ENCODE data around the gene MDFIC2.

Gene MDFIC2

GRCh38 chr3:70247955-70248354 lies 64.5 kb downstream of the MDFIC2 start:
- H3K4me3 ChIP-seq (ENCODE audit: low read depth, low read length): no peak overlapping the region
- in situ Hi-C loops (cut with HindIII; ENCODE audit: low sequenced_read_pairs): no loop called here
- TF ChIP-seq CTCF (IDR thresholded peaks at IDR 0.05; ENCODE audit: low read depth, low read length): no peak
- DNase-seq (ENCODE audit: low read depth, low spot score): peak; percentile 34

- in situ Hi-C loops (cut with HindIII; ENCODE audit: low sequenced_read_pairs): no loop called here
These were observed 66.5 kb downstream of the MDFIC2 start for GRCh38 chr3:70245746-70246525.

GRCh38 chr3:70244422-70244821 lies 68.0 kb downstream of the MDFIC2 start:
- no peak overlapping the region for H3K4me3 ChIP-seq (ENCODE audit: low read depth, low read length)
- TF ChIP-seq CTCF (IDR thresholded peaks at IDR 0.05; ENCODE audit: low read depth, low read length): no peak
- in situ Hi-C loops (cut with HindIII; ENCODE audit: low sequenced_read_pairs): no loop called here
- DNase-seq (ENCODE audit: low read depth, low spot score): no peak

More at GRCh38 chr3:70245746-70246525, 66.5 kb downstream of the MDFIC2 start:
- DNase-seq (ENCODE audit: low read depth, low spot score): no peak
- TF ChIP-seq CTCF (IDR thresholded peaks at IDR 0.05; ENCODE audit: low read depth, low read length): no peak
- no peak overlapping the region for H3K4me3 ChIP-seq (ENCODE audit: low read depth, low read length)

- no peak for DNase-seq (ENCODE audit: low read depth, low spot score)
- in situ Hi-C loops (cut with HindIII; ENCODE audit: low sequenced_read_pairs): no loop called here
- no peak for TF ChIP-seq CTCF (IDR thresholded peaks at IDR 0.05; ENCODE audit: low read depth, low read length)
These were observed 70.0 kb downstream of the MDFIC2 start for GRCh38 chr3:70242297-70242882.

GRCh38 chr3:70233812-70234211 lies 78.6 kb downstream of the MDFIC2 start:
- DNase-seq (ENCODE audit: low read depth, low spot score): no peak
- H3K4me3 ChIP-seq (ENCODE audit: low read depth, low read length): no peak overlapping the region
- in situ Hi-C loops (cut with HindIII; ENCODE audit: low sequenced_read_pairs): no loop called here
- TF ChIP-seq CTCF (IDR thresholded peaks at IDR 0.05; ENCODE audit: low read depth, low read length): no peak

More at GRCh38 chr3:70242297-70242882, 70.0 kb downstream of the MDFIC2 start:
- H3K4me3 ChIP-seq (ENCODE audit: low read depth, low read length): no peak overlapping the region

GRCh38 chr3:70233112-70233511 lies 79.3 kb downstream of the MDFIC2 start:
- in situ Hi-C loops (cut with HindIII; ENCODE audit: low sequenced_read_pairs): no loop called here
- H3K4me3 ChIP-seq (ENCODE audit: low read depth, low read length): no peak overlapping the region
- no peak for TF ChIP-seq CTCF (IDR thresholded peaks at IDR 0.05; ENCODE audit: low read depth, low read length)
- DNase-seq (ENCODE audit: low read depth, low spot score): no peak
